NCI-H69 (cell line): Measurements from ENCODE around the gene BACE2.

Source experiments
- DNase-seq: peaks from one replicate; lab custom pipeline; 2025; lab: John Stamatoyannopoulos, UW

BACE2 gene

GRCh38 chr21:41321908-41322495 lies 154.0 kb downstream of the BACE2 start:
- DNase-seq, result no peak

DNA sequence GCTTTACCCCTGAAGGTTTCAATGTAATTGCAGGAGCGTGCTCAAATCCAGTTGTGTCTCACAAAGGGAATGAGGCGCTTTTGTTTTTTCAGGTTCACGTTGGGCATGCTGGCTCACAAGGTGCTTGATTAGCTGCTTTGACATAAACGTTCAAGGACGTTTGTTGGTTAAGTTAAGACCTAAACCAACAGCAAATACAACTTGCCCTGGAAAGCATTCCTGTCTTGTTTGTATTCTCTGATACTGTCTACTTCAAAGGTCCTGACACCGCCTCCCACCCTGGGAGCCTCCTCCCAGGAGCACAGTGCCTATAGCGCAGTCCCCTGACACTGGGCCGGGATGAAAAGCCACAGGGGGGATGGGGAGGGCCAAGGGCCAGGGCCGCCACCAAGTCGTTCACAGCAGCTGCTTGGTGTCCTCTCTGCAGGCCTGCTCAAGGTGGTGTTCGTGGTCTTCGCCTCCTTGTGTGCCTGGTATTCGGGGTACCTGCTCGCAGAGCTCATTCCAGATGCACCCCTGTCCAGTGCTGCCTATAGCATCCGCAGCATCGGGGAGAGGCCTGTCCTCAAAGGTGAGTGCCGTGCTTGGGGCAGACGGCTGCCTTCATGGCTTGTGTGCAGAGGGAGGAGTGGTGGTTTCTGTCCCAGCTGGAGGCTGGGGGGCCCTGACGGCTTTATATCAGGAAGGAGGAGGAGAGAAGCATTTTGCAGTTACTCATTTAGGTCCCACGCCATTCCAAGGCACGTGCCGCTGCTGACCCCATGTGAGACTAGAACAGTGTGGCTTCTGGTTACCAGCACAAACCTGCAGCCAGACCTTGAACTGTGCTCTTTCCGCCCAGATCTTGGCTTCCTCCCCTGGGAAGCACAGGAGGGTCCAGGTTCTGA lies 154.8 kb downstream of the BACE2 start:
- no peak for DNase-seq

- DNase-seq, result no peak
These were observed 157.4 kb downstream of the BACE2 start for GRCh38 chr21:41325138-41325912.

DNA sequence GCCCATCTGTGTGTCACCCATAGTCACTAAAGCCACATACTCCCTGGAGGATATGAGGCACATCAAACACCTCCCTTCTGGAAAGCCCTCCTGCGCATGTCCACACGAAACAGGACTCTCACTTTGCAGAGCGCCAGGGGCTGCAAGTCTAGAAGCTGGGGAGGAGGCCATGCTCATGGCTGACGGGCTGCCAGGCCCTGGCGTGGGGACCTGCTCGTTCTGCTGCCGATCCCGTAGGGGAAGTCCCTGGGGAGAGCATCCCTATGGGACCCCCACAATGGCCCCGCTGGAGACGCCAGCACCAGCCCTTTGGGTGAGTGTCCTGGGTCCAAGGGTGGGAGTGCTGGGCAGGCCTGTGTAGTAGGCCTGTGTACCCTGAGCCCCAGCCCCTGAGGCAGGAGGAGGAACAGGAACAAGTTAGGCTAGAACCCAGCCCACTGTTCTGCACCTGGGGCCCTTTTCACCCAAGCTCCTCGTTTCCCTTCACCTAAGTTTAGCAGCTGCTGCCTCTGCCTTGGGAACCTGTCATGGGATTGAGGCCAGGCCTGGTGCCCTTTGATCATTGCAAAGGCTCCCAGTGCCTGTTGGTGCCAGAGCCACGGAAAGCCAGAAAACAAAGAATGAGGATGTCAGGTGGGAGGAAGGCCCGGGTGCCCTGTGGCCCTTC lies 158.6 kb downstream of the BACE2 start:
- DNase-seq, result no peak

DNA sequence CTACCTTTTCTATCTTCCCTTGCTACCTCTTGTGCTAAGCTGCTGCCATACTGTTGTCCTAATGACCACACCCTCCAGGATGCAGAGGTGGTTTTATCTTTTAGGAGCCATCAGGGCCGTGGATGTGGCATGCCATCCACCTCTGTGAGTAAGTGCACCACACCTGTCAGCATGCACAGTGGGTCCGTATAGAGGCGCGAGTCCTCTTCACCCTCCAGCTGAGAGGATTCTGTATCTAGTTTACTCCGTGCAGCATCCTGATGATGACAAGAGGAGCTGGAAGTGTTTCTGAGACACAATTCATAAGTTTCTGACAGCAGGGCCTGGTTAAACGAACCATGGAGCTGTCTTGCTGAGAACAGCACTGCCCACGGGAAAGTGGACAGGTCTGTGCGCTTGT lies 159.8 kb downstream of the BACE2 start:
- DNase-seq, result no peak

DNA sequence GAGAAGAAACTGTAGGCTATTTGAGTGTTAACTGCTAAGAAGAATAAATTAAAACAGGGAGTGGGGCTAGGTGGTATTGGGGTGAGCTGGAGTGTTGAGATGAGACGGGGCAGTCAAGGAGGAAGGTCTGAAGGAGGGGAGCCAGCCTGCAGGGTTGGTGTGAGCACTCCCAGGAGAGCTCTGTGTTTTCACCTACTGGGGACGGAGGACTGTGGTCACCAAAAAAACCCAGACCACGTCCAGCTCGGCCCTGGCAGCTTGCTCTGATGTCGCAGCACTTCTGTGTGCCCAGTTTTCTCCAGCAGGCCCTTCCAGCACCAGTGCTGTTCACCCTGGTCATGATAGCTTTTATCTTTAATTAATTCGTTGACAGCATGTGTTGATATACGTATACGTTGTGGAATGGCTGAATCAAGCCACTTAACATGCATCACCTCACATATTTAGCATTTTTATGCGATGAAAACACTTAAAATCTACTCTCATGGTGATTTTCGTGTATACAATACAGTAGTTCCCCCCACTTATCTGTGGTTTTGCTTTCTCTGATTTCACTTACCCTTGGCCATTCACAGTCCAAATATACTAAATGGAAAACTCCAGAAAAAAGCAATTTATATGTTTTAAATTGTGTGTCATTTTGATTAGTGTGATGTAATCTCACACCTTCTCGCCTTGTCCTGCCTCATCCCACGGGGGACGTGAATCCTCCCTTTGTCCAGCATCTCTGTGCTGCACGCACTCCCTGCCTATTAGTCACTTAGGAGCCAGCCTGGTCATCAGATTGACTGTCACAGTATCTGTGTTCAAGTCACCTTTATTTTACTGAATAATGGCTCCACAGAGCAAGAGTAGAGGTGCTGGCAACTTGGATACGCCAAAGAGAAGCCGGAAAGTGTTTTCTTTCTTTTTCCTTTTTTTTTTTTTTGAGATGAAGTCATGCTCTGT lies 161.0 kb downstream of the BACE2 start:
- DNase-seq, result no peak
